ENCODE measurements around the gene ABCA13. TPM values are rescaled to one million over a fixed set of nuclear protein-coding genes. Genes with fewer than 3 reads are reported as not detected.

Gene ABCA13
- total RNA-seq, 3 donors from 2014 or later (not counting 1 experiment from before 2014, with no cell fraction given): 0.05 to 0.09 TPM; not detected in 1

- no peaks in the 10 kb centered on the region for H3K4me1 ChIP-seq (ENCODE audit: control insufficient read depth, insufficient read depth, low read length)
- Mint-ChIP-seq H3K9me3 (peaks cover 3% of the 10 kb centered on the region in 2 donors), H3K36me3 (no peaks in the 10 kb centered on the region), H3K27ac (no peak overlapping the region), H3K27me3 (ENCODE audit: low read depth in 2 of 2) (no peaks in the 10 kb centered on the region), H3K4me1 (no peaks in the 10 kb centered on the region), H3K4me3 (no peak overlapping the region)
- DNase-seq (no peak), ATAC-seq (no peak)
- H3K9me3 ChIP-seq (ENCODE audit: control insufficient read depth, insufficient read depth, low read length): no peaks in the 10 kb centered on the region
- intact Hi-C loops (cut with micrococcal nuclease): no loop called here
- H3K36me3 ChIP-seq (ENCODE audit: control insufficient read depth, insufficient read depth, low read length): no peaks in the 10 kb centered on the region
- 45% methylated on average over 3 of the region's 3 CpGs for WGBS (ENCODE audit: insufficient coverage)
- no peaks in the 10 kb centered on the region for H3K27me3 ChIP-seq (ENCODE audit: control insufficient read depth, insufficient read depth, low read length)
- no peak for TF ChIP-seq CTCF (IDR thresholded peaks at IDR 0.05)
- no peak overlapping the region for H3K4me3 ChIP-seq (ENCODE audit: low read length)
- no peak overlapping the region for H3K27ac ChIP-seq (ENCODE audit: low read length)
Observed at GRCh38 chr7:48515171-48515570, 343.9 kb downstream of the ABCA13 start.

- H3K9me3 ChIP-seq (ENCODE audit: control insufficient read depth, insufficient read depth, low read length): no peaks in the 10 kb centered on the region
- no peak for DNase-seq
- TF ChIP-seq CTCF (IDR thresholded peaks at IDR 0.05): no peak
- H3K4me1 Mint-ChIP-seq: no peaks in the 10 kb centered on the region
- H3K4me1 ChIP-seq (ENCODE audit: control insufficient read depth, insufficient read depth, low read length): no peaks in the 10 kb centered on the region
- H3K27me3 Mint-ChIP-seq (ENCODE audit: low read depth in 2 of 2): no peaks in the 10 kb centered on the region
- no peaks in the 10 kb centered on the region for H3K36me3 ChIP-seq (ENCODE audit: control insufficient read depth, insufficient read depth, low read length)
- no peak overlapping the region for H3K27ac ChIP-seq (ENCODE audit: low read length)
- peaks cover 1 to 2% of the 10 kb centered on the region in 2 donors for H3K9me3 Mint-ChIP-seq
- no peaks in the 10 kb centered on the region for H3K36me3 Mint-ChIP-seq
- WGBS (ENCODE audit: insufficient coverage): 83% methylated on average over 2 of the region's 2 CpGs
- no peak for ATAC-seq
- no peak overlapping the region for H3K4me3 ChIP-seq (ENCODE audit: low read length)
- intact Hi-C loops (cut with micrococcal nuclease): no loop called here
- H3K27ac Mint-ChIP-seq: no peak overlapping the region
- H3K4me3 Mint-ChIP-seq: no peak overlapping the region
- H3K27me3 ChIP-seq (ENCODE audit: control insufficient read depth, insufficient read depth, low read length): no peaks in the 10 kb centered on the region
Observed at GRCh38 chr7:48518092-48518491, 346.8 kb downstream of the ABCA13 start.

- H3K9me3 Mint-ChIP-seq: peaks cover 0 to 5% of the 10 kb centered on the region in 2 donors
- Histone ChIP-seq H3K36me3 (ENCODE audit: control insufficient read depth, insufficient read depth, low read length) (no peaks in the 10 kb centered on the region), H3K4me1 (ENCODE audit: control insufficient read depth, insufficient read depth, low read length) (no peaks in the 10 kb centered on the region), H3K27me3 (ENCODE audit: control insufficient read depth, insufficient read depth, low read length) (no peaks in the 10 kb centered on the region), H3K27ac (ENCODE audit: low read length) (no peak overlapping the region), H3K9me3 (ENCODE audit: control insufficient read depth, insufficient read depth, low read length) (no peaks in the 10 kb centered on the region), H3K4me3 (ENCODE audit: low read length) (no peak overlapping the region)
- H3K4me3 Mint-ChIP-seq: no peak overlapping the region
- intact Hi-C loops (cut with micrococcal nuclease): no loop called here
- H3K4me1 Mint-ChIP-seq: no peaks in the 10 kb centered on the region
- H3K27me3 Mint-ChIP-seq (ENCODE audit: low read depth in 2 of 2): no peaks in the 10 kb centered on the region
- H3K27ac Mint-ChIP-seq: no peak overlapping the region
- DNase-seq: no peak
- ATAC-seq: no peak
- no peak for TF ChIP-seq CTCF (IDR thresholded peaks at IDR 0.05)
- no peaks in the 10 kb centered on the region for H3K36me3 Mint-ChIP-seq
Observed at GRCh38 chr7:48522692-48523091, 351.4 kb downstream of the ABCA13 start.

Data from natural killer cell (primary cell).